ENCODE results near the gene XPR1. TPM values are rescaled to one million over a fixed set of nuclear protein-coding genes. Genes with fewer than 3 reads are reported as not detected.

The XPR1 gene
- total and polyA plus RNA-seq, 10 of the 15 experiments (the other 5 are each of a cell fraction or from before 2014, with no cell fraction given): 1.1 to 33.9 (median 11.3) TPM

DNA sequence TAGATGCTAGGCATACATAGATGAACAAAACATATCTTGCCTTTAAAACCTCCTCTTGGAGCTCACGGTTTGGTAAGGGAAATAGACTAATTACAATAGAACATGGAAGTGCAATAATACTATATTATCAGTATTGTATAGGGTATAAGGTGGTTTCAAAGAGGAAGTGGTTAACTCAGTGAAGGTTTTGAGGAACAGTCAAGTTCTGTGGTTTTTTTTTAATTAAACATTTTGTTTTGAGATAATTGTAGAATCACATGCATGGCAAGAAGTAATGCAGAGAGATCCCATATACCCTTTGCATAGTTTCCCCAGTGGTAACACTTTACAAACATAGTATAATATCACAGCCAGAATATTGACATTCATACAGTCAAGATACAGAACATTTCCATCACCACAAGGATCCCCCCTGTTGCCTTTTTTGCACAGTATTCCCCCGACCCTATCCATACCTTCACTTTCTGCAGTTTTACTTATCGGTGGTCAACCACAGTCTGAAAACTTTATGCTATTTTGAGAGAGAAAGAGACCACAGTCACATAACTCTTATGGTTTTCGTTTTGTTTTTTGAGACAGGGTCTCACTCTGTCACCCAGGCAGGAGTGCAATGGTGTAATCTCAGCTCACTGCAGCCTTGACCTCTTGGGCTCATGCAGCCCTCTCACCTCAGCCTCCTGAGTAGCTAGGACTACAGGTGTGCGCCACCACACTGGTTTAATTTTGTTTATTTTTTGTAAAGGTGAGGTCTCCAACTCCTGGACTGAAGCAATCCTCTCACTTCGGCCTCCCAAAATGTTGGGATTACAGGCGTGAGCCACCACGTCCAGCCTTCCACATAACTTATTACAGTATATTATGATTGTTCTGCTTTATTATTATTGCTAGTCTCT is 220.4 kb downstream of the XPR1 start (continued):
- TF ChIP-seq, protein P1, sequence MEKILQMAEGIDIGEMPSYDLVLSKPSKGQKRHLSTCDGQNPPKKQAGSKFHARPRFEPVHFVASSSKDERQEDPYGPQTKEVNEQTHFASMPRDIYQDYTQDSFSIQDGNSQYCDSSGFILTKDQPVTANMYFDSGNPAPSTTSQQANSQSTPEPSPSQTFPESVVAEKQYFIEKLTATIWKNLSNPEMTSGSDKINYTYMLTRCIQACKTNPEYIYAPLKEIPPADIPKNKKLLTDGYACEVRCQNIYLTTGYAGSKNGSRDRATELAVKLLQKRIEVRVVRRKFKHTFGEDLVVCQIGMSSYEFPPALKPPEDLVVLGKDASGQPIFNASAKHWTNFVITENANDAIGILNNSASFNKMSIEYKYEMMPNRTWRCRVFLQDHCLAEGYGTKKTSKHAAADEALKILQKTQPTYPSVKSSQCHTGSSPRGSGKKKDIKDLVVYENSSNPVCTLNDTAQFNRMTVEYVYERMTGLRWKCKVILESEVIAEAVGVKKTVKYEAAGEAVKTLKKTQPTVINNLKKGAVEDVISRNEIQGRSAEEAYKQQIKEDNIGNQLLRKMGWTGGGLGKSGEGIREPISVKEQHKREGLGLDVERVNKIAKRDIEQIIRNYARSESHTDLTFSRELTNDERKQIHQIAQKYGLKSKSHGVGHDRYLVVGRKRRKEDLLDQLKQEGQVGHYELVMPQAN (conservative IDR thresholded peaks at IDR 0.05): no peak
- TF ChIP-seq FOXM1 (IDR thresholded peaks at IDR 0.05; ENCODE audit: low read depth, low read length) (peak; percentile 48; the same call in 1 of the 2 replicates), RCOR1 (conservative IDR thresholded peaks at IDR 0.05; ENCODE audit: low read depth, low read length) (no peak), POLR2AphosphoS2 (IDR thresholded peaks at IDR 0.05; ENCODE audit: low read depth, low read length) (no peak), NFYA (IDR thresholded peaks at IDR 0.05; ENCODE audit: borderline replicate concordance, low read depth, low read length) (no peak), KLF5 (IDR thresholded peaks at IDR 0.05; ENCODE audit: partially characterized antibody) (no peak), BCL11A (IDR thresholded peaks at IDR 0.05; ENCODE audit: low read depth, low read length) (0 out of 2 replicates have a peak, but pooled peaks have one; percentile 10), MTA3 (IDR thresholded peaks at IDR 0.05; ENCODE audit: borderline replicate concordance, low read length) (peak; percentile 79), SREBF1 (IDR thresholded peaks at IDR 0.05; ENCODE audit: low read length) (no peak), RFX5 (IDR thresholded peaks at IDR 0.05; ENCODE audit: low read depth, low read length) (no peak), LARP7 (IDR thresholded peaks at IDR 0.05) (no peak), CREM (IDR thresholded peaks at IDR 0.05; ENCODE audit: low read depth) (no peak), KAT2A (conservative IDR thresholded peaks at IDR 0.05; ENCODE audit: control insufficient read depth, low read depth, low read length) (no peak), MXI1 (IDR thresholded peaks at IDR 0.05; ENCODE audit: low read depth, low read length) (no peak), CBFB (IDR thresholded peaks at IDR 0.05; ENCODE audit: low read depth) (peak; percentile 79), JUND (IDR thresholded peaks at IDR 0.05; ENCODE audit: low read depth, low read length) (no peak), BRCA1 (IDR thresholded peaks at IDR 0.05; ENCODE audit: low read depth, low read length) (no peak), POU2F2 (IDR thresholded peaks at IDR 0.05; ENCODE audit: borderline replicate concordance, low read depth, low read length) (no peak), IRF4 (IDR thresholded peaks at IDR 0.05; ENCODE audit: low read depth, low read length) (no peak)
- TF ChIP-seq, protein P2, sequence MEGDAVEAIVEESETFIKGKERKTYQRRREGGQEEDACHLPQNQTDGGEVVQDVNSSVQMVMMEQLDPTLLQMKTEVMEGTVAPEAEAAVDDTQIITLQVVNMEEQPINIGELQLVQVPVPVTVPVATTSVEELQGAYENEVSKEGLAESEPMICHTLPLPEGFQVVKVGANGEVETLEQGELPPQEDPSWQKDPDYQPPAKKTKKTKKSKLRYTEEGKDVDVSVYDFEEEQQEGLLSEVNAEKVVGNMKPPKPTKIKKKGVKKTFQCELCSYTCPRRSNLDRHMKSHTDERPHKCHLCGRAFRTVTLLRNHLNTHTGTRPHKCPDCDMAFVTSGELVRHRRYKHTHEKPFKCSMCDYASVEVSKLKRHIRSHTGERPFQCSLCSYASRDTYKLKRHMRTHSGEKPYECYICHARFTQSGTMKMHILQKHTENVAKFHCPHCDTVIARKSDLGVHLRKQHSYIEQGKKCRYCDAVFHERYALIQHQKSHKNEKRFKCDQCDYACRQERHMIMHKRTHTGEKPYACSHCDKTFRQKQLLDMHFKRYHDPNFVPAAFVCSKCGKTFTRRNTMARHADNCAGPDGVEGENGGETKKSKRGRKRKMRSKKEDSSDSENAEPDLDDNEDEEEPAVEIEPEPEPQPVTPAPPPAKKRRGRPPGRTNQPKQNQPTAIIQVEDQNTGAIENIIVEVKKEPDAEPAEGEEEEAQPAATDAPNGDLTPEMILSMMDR (IDR thresholded peaks at IDR 0.05 in 2 of 3, conservative IDR thresholded peaks at IDR 0.05 in 1 of 3; ENCODE audit: control insufficient read depth in 2 of 3, extremely low read depth in 1 of 3, insufficient read depth in 1 of 3, low read depth in 3 of 3, low read length in 3 of 3): no peak
- TF ChIP-seq, protein P3, sequence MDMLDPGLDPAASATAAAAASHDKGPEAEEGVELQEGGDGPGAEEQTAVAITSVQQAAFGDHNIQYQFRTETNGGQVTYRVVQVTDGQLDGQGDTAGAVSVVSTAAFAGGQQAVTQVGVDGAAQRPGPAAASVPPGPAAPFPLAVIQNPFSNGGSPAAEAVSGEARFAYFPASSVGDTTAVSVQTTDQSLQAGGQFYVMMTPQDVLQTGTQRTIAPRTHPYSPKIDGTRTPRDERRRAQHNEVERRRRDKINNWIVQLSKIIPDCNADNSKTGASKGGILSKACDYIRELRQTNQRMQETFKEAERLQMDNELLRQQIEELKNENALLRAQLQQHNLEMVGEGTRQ (IDR thresholded peaks at IDR 0.05; ENCODE audit: borderline replicate concordance, low read depth, low read length): no peak
- TF ChIP-seq, protein P4, sequence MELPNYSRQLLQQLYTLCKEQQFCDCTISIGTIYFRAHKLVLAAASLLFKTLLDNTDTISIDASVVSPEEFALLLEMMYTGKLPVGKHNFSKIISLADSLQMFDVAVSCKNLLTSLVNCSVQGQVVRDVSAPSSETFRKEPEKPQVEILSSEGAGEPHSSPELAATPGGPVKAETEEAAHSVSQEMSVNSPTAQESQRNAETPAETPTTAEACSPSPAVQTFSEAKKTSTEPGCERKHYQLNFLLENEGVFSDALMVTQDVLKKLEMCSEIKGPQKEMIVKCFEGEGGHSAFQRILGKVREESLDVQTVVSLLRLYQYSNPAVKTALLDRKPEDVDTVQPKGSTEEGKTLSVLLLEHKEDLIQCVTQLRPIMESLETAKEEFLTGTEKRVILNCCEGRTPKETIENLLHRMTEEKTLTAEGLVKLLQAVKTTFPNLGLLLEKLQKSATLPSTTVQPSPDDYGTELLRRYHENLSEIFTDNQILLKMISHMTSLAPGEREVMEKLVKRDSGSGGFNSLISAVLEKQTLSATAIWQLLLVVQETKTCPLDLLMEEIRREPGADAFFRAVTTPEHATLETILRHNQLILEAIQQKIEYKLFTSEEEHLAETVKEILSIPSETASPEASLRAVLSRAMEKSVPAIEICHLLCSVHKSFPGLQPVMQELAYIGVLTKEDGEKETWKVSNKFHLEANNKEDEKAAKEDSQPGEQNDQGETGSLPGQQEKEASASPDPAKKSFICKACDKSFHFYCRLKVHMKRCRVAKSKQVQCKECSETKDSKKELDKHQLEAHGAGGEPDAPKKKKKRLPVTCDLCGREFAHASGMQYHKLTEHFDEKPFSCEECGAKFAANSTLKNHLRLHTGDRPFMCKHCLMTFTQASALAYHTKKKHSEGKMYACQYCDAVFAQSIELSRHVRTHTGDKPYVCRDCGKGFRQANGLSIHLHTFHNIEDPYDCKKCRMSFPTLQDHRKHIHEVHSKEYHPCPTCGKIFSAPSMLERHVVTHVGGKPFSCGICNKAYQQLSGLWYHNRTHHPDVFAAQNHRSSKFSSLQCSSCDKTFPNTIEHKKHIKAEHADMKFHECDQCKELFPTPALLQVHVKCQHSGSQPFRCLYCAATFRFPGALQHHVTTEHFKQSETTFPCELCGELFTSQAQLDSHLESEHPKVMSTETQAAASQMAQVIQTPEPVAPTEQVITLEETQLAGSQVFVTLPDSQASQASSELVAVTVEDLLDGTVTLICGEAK (IDR thresholded peaks at IDR 0.05; ENCODE audit: borderline replicate concordance): no peak
